Mucosa of descending colon (tissue), 3 donors: ENCODE results near the gene SAMD11. TPM values are rescaled to one million over a fixed set of nuclear protein-coding genes. Genes with fewer than 3 reads are reported as not detected.
A peak's percentile ranks its signal among the peaks of the same experiment; 100 is the strongest.

Experiments used
- ATAC-seq: fragments of 200-7000 bp; cut with Tn5 transposase; one replicate; pipeline ENCODE4 v1.9.1; 2020; ENCODE audit warnings: mild to moderate bottlenecking, moderate library complexity
- DNase-seq, 3 donors: peaks; one replicate each; pipeline ENCODE4 v3.0.0-alpha.2; 2020
- H3K36me3 ChIP-seq: fragments of 200-600 bp; one replicate; pipeline ENCODE4 v1.8.0; 2021; ENCODE audit warnings: low read depth, mild to moderate bottlenecking
- H3K4me1 ChIP-seq: fragments of 200-600 bp; one replicate; pipeline ENCODE4 v1.8.0; 2021; ENCODE audit warnings: low read depth, mild to moderate bottlenecking
- H3K4me3 ChIP-seq: fragments of 200-600 bp; one replicate; pipeline ENCODE4 v1.8.0; 2021; ENCODE audit warnings: mild to moderate bottlenecking
- H3K9me3 ChIP-seq: fragments of 200-600 bp; one replicate; pipeline ENCODE4 v1.8.0; 2021; ENCODE audit warnings: mild to moderate bottlenecking
- CTCF ChIP-seq: fragments of 200-600 bp; IDR thresholded peaks from one replicate; pipeline ENCODE4 v1.8.0; 2022; ENCODE audit warnings: antibody characterized with exemption, mild to moderate bottlenecking
- intact Hi-C, 2 donors: fragments of 100-400 bp; cut with DNase I in 1 of 2; cut with micrococcal nuclease in 1 of 2; formaldehyde crosslinking; loops; one replicate each; pipeline versions ENCODE4 v1.11.0 to v1.11.1; 2022; cut with DNase I, micrococcal nuclease
- total RNA-seq, 3 donors: library from RNA; stranded (reverse); fragmentation: NEBNext Ultra II Directional in 2 of 3; extraction: Animal tissue kit (Norgen Biotek cat#: 25700) in 2 of 3; gene quantifications; one replicate each; pipeline versions ENCODE4 v1.2.1 to v1.2.4, GENCODE V29; 2021 to 2023
- donor health status: DM: no; HTN: no; CAD: no; lungs with moderate emphysema.
- donor health status: DM: no; HTN: no; CAD: no.
- donor health status: DM: no; HTN: yes; CAD: no.

Gene SAMD11
- total RNA-seq, 3 donors from 2014 or later = 2.2 to 4.3 (median 2.7) TPM

DNA sequence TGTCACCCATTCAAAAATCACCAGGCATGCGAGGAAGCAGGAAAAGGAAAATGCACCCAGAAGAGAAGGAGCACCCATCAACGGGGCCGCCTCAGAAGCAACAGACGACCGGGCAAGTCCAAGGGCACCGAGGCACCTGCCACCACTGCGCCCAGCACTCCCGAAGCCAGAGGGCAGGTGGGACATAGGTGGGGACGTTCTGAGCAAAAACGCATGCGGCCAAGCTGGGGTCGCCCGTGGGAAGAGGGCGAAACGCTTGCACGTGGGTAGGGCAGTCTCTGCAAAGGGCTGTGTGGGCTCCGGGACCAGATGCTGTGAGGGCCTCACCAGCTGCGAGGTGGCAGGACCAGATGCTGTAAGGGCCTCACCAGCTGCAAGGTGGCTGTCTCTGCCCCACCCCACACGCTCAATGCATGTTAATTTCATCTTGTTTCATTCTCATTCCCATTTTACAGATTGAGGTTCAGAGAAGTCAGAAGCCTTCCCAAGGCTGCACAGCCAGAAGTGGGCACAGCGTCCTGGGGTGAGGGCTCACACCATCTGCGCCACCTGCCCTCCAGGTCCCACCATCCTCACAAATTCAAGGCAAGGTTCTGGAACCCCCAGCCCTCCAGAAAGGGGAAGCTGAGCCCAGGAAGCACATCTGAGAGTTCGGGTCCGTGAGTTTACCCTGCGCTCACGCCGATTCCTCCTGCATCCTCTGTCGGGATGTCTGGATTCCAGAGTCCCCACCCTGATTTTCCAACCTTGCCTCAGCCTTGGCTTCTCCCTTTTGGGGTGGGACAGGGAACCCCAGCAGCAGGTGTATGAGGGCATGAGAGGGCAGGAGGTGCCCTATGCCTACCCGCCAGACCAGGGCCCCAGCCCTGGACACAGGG, 8.2 kb upstream of the SAMD11 start:
- no peak for TF ChIP-seq CTCF
- ATAC-seq = no peak
- Histone ChIP-seq H3K4me1 (peaks cover 2% of the 10 kb centered on the region), H3K36me3 (no peaks in the 10 kb centered on the region), H3K9me3 (no peaks in the 10 kb centered on the region), H3K4me3 (no peak overlapping the region)
- DNase-seq = peak in 1 of 3 donors; percentile 43
- intact Hi-C loops = no loop called here

DNA sequence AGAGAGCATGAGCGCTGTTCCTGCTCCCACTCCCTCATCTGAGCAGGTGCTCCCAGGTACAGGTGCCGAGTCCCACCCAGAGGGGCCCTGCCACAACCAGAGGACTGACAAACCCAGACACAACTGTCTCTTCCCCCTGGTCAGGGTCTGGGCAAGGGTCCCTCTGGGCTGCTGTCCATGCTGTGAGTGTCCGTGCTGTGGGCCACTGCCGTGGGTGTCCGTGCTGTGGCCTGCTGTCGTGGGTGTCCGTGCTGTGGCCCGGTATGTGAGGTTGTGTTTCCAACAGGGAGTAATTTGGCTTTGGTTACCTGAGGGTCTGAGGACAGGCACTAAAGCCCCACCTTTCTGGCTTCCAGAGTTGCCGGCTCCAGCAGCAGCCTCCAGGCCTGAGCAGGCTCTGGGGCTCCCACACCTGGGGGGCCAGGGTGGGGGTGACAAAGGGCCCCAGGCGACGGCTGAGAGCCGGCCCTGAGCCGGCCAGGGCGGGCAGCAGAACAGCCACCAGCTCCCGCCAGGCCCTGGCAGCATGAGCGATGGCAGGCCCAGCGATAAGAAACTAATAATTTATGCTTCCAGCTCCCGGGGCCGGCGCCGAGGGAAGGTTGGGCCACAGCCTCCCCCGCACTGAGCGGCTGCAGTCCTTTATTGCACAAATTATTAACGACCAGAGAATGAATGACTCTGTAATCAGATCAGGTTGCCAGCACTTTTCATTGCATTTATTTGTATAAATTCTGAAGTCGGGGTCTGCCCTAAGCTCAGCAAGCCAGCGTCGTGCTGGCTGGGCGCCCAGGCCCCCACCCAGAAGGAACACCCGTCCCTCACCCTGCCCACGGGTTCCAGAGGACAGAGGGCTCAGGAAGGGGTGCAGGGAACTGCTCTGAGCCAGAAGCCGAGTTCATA, 7.3 kb upstream of the SAMD11 start:
- no peak for ATAC-seq

GRCh38 chr1:917076-917459, 6.7 kb upstream of the SAMD11 start:
- ATAC-seq = no peak
- DNase-seq = peak in 1 of 3 donors; percentile 12
- intact Hi-C loops = no loop called here
- Histone ChIP-seq H3K4me1 (peaks cover 12% of the 10 kb centered on the region), H3K36me3 (no peaks in the 10 kb centered on the region), H3K4me3 (no peak overlapping the region), H3K9me3 (no peaks in the 10 kb centered on the region)
- no peak for TF ChIP-seq CTCF

More for the DNA sequence above, 7.3 kb upstream of the SAMD11 start:
- intact Hi-C loops = no loop called here
- no peak for TF ChIP-seq CTCF
- peaks cover 10% of the 10 kb centered on the region for H3K4me1 ChIP-seq
- DNase-seq = peak in 1 of 3 donors; percentile 43
- no peaks in the 10 kb centered on the region for H3K36me3 ChIP-seq
- no peak overlapping the region for H3K4me3 ChIP-seq
- H3K9me3 ChIP-seq = no peaks in the 10 kb centered on the region

DNA sequence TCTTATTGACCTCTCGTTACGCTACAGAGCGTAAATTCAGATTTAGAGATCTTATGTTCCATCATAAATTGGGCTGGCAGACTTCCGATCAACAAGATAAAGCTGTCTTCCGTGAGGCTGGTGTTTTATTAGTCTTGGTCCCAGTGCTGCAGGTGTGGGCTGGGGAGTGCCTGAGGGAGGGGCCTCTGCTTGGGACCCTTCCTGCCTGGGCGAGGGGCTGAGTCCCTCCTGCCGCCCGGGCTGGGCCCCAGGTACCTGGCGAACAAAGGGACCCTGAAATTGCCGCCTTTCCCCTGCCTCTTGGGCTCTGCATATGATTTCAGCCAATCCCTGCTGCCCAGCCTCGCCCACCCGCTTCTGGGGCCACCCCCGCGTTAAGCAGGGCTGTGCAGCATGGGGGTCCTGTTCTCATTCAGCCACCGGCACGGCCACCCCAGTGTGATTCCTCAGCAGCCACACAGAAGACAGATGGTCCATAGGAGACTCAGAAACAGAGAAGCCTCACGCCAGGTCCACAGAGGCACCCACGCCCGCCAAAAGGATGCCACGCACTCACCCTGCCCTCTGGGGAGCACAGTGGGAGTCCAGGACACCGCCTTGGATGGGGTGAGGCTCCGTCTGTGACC, 6.1 kb upstream of the SAMD11 start:
- ATAC-seq = no peak
- Histone ChIP-seq H3K36me3 (no peaks in the 10 kb centered on the region), H3K9me3 (no peaks in the 10 kb centered on the region), H3K4me1 (peaks cover 12% of the 10 kb centered on the region), H3K4me3 (no peak overlapping the region)
- intact Hi-C loops = no loop called here
- TF ChIP-seq CTCF = no peak
- peak in 1 of 3 donors; percentile 12 for DNase-seq

GRCh38 chr1:918353-918752, 5.4 kb upstream of the SAMD11 start:
- H3K4me1 ChIP-seq = peaks cover 18% of the 10 kb centered on the region
- peak in 1 of 3 donors; percentile 17 for DNase-seq
- intact Hi-C loops = no loop called here
- TF ChIP-seq CTCF = no peak
- H3K9me3 ChIP-seq = no peaks in the 10 kb centered on the region
- H3K4me3 ChIP-seq = no peak overlapping the region
- ATAC-seq = no peak
- no peaks in the 10 kb centered on the region for H3K36me3 ChIP-seq
